Small intestine (tissue), 7 donors: Measurements from ENCODE around the gene SIVA1. TPM values are rescaled to one million over a fixed set of nuclear protein-coding genes. Genes with fewer than 3 reads are reported as not detected.

ENCODE experiments used
- DNase-seq, 2 donors: peaks; one replicate each; pipeline versions ENCODE4 v3.0.0 to v3.0.0-alpha.2; 2013
- FAIRE-seq: peaks from 2 replicates; lab custom pipeline; 2012; peaks lifted over from hg19 to GRCh38; lab: Jason Lieb, UNC
- H3K27ac ChIP-seq, 3 donors: one replicate each; pipeline ENCODE4 v1.5.1; 2013; ENCODE audit warnings: low read length in 2 of 3, mild to moderate bottlenecking in 2 of 3, control low read depth in 1 of 3, inconsistent platforms in 1 of 3, low read depth in 1 of 3, moderate library complexity in 1 of 3
- H3K27me3 ChIP-seq, 3 donors: one replicate each; pipeline ENCODE4 v1.6.1; 2013; ENCODE audit warnings: low read length in 3 of 3, inconsistent platforms in 1 of 3; ENCODE audit not compliant: control insufficient read depth in 3 of 3, insufficient read depth in 3 of 3
- H3K36me3 ChIP-seq, 3 donors: one replicate each; pipeline ENCODE4 v1.6.1; 2013; ENCODE audit warnings: low read length in 3 of 3, inconsistent platforms in 1 of 3, low read depth in 1 of 3, mild to moderate bottlenecking in 1 of 3, moderate library complexity in 1 of 3; ENCODE audit not compliant: control insufficient read depth in 3 of 3, insufficient read depth in 2 of 3
- H3K4me1 ChIP-seq, 3 donors: one replicate each; pipeline ENCODE4 v1.6.1; 2013; ENCODE audit warnings: low read length in 2 of 3, inconsistent platforms in 1 of 3, low read depth in 1 of 3, mild to moderate bottlenecking in 1 of 3, moderate library complexity in 1 of 3; ENCODE audit not compliant: control insufficient read depth in 3 of 3, insufficient read depth in 2 of 3
- H3K4me3 ChIP-seq, 3 donors: one replicate each; pipeline ENCODE4 v1.5.1; 2013; ENCODE audit warnings: low read length in 3 of 3, control low read depth in 1 of 3, inconsistent platforms in 1 of 3, low read depth in 1 of 3, mild to moderate bottlenecking in 1 of 3, moderate library complexity in 1 of 3
- H3K9me3 ChIP-seq, 2 donors: one replicate each; pipeline ENCODE4 v1.6.1; 2013; ENCODE audit warnings: low read depth in 1 of 2, low read length in 1 of 2; ENCODE audit not compliant: control insufficient read depth in 2 of 2, insufficient read depth in 1 of 2
- WGBS, 3 donors: extraction: QIAGEN DNeasy Blood & Tissue Kit; methylation state at CpG; one replicate each; pipeline ENCODE4 v1.1.7; 2013; 5-methylcytosine and 5-hydroxymethylcytosine counted together
- polyA plus RNA-seq, 4 donors: library from polyadenylated mRNA; stranded (reverse) in 3 of 4; unstranded in 1 of 4; fragments of 200-250 nt in 3 of 4; fragments of 120-200 nt in 1 of 4; gene quantifications; one replicate each; pipeline versions ENCODE4 v1.2.1 to v1.2.3, GENCODE V29; 2013
- donor health status: healthy with polysubstance abuse.
- donor health status: control.
- donor health status: control.
- donor health status: Bipolar disorder and iron deficiency.
- donor health status: healthy.

Gene SIVA1
- polyA plus RNA-seq, 4 donors = 91.9 to 269 (median 140) TPM

- H3K36me3 ChIP-seq = peaks cover 0 to 49% (median 3%) of the 10 kb centered on the region in 3 donors
- peak overlapping the region; percentile 71 to 95 (median 91) for H3K4me3 ChIP-seq
- H3K27me3 ChIP-seq = no peaks in the 10 kb centered on the region
- FAIRE-seq (no peak), DNase-seq (peak; percentile 36 to 72)
- 3 to 16% (median 9%) methylated on average over 15 of the region's 15 CpGs for WGBS, 3 donors
- peaks cover 0 to 35% (median 12%) of the 10 kb centered on the region in 3 donors for H3K4me1 ChIP-seq
- no peaks in the 10 kb centered on the region for H3K9me3 ChIP-seq
- peak overlapping the region in 1 of 3 donors; percentile 50 for H3K27ac ChIP-seq
Observed at GRCh38 chr14:104794099-104794498, 41.2 kb downstream of the SIVA1 start.

- H3K27ac ChIP-seq = peak overlapping the region; percentile 50 to 78 (median 65)
- H3K27me3 ChIP-seq = no peaks in the 10 kb centered on the region
- FAIRE-seq (no peak), DNase-seq (no peak)
- H3K9me3 ChIP-seq = no peaks in the 10 kb centered on the region
- H3K4me1 ChIP-seq = peaks cover 0 to 37% (median 12%) of the 10 kb centered on the region in 3 donors
- H3K36me3 ChIP-seq = peaks cover 0 to 43% (median 3%) of the 10 kb centered on the region in 3 donors
- WGBS, 3 donors = 1 to 4% (median 3%) methylated on average over 16 of the region's 16 CpGs
- peak overlapping the region; percentile 71 to 95 (median 91) for H3K4me3 ChIP-seq
Observed at GRCh38 chr14:104794631-104794992, 41.7 kb downstream of the SIVA1 start.

- WGBS, 3 donors = 0 to 1% (median 0%) methylated on average over 53 to 123 of the region's 124 CpGs
- Histone ChIP-seq H3K4me3 (peak within 1 kb of the TSS; percentile 71 to 95 (median 91)), H3K4me1 (peaks cover 0 to 42% (median 12%) of the 10 kb centered on the region in 3 donors), H3K27ac (peak within 1 kb of the TSS; percentile 72 to 85 (median 84)), H3K36me3 (peaks cover 0 to 38% (median 3%) of the 10 kb centered on the region in 3 donors), H3K27me3 (no peaks in the 10 kb centered on the region), H3K9me3 (no peaks in the 10 kb centered on the region)
- DNase-seq (peak; percentile 32 to 75), FAIRE-seq (no peak)
Observed at GRCh38 chr14:104794993-104795780, 42.2 kb downstream of the SIVA1 start, which contains the start of gene AKT1. Gene AKT1 (minus strand): TSS chr14:104795748. CDS start chr14:104792643, 3,105 bp downstream.

GRCh38 chr14:104795781-104796686 lies 43.1 kb downstream of the SIVA1 start:
- H3K36me3 ChIP-seq = peaks cover 0 to 30% (median 3%) of the 10 kb centered on the region in 3 donors
- peak; percentile 58 to 81 for DNase-seq
- no peaks in the 10 kb centered on the region for H3K27me3 ChIP-seq
- 10 to 15% (median 14%) methylated on average over 18 to 55 of the region's 55 CpGs for WGBS, 3 donors
- peak overlapping the region; percentile 72 to 85 (median 84) for H3K27ac ChIP-seq
- H3K4me1 ChIP-seq = peaks cover 0 to 42% (median 12%) of the 10 kb centered on the region in 3 donors
- FAIRE-seq = no peak
- H3K4me3 ChIP-seq = peak overlapping the region; percentile 65 to 95 (median 91)
- no peaks in the 10 kb centered on the region for H3K9me3 ChIP-seq

- Histone ChIP-seq H3K9me3 (no peaks in the 10 kb centered on the region), H3K36me3 (peaks cover 0 to 23% (median 0%) of the 10 kb centered on the region in 3 donors), H3K27me3 (no peaks in the 10 kb centered on the region), H3K4me1 (peaks cover under 1 to 48% (median 15%) of the 10 kb centered on the region in 3 donors), H3K4me3 (no peak overlapping the region), H3K27ac (no peak overlapping the region)
- DNase-seq (no peak), FAIRE-seq (no peak)
- WGBS, 3 donors = 75 to 84% (median 81%) methylated on average over 6 of the region's 6 CpGs
Observed at GRCh38 chr14:104796687-104797081, 43.7 kb downstream of the SIVA1 start.

GRCh38 chr14:104797115-104798044 lies 44.4 kb downstream of the SIVA1 start:
- Histone ChIP-seq H3K36me3 (peaks cover 0 to 23% (median 0%) of the 10 kb centered on the region in 3 donors), H3K4me3 (no peak overlapping the region), H3K27ac (peak overlapping the region in 2 of 3 donors; percentile 38 to 60), H3K27me3 (no peaks in the 10 kb centered on the region), H3K9me3 (no peaks in the 10 kb centered on the region), H3K4me1 (peaks cover 2 to 55% (median 15%) of the 10 kb centered on the region in 3 donors)
- DNase-seq (peak; percentile 40 to 54), FAIRE-seq (no peak)
- WGBS, 3 donors = 22 to 42% (median 38%) methylated on average over 18 of the region's 18 CpGs

GRCh38 chr14:104798300-104799243 lies 45.6 kb downstream of the SIVA1 start:
- H3K9me3 ChIP-seq = no peaks in the 10 kb centered on the region
- DNase-seq = peak in 1 of 2 donors; percentile 27
- no peaks in the 10 kb centered on the region for H3K27me3 ChIP-seq
- 68 to 79% (median 76%) methylated on average over 16 of the region's 16 CpGs for WGBS, 3 donors
- no peak overlapping the region for H3K4me3 ChIP-seq
- peaks cover 0 to 18% (median 0%) of the 10 kb centered on the region in 3 donors for H3K36me3 ChIP-seq
- H3K27ac ChIP-seq = peak overlapping the region; percentile 42 to 91 (median 87)
- FAIRE-seq = no peak
- peaks cover 2 to 53% (median 8%) of the 10 kb centered on the region in 3 donors for H3K4me1 ChIP-seq
